Neural progenitor cell (in vitro differentiated cells): ENCODE measurements around the gene SWAP70.

ENCODE experiments used
- EZH2phosphoT487 ChIP-seq: fragments of 200-600 bp; sonication (generic); IDR thresholded peaks from 2 replicates; pipeline ENCODE4 v1.6.1; 2017; ENCODE audit warnings: antibody characterized with exemption
- TF ChIP-seq, protein P1 (sequence below): fragments of 200-600 bp; sonication (generic); IDR thresholded peaks from 2 replicates; pipeline ENCODE4 v1.5.1; 2017; ENCODE audit warnings: antibody characterized with exemption, mild to moderate bottlenecking

DNA sequence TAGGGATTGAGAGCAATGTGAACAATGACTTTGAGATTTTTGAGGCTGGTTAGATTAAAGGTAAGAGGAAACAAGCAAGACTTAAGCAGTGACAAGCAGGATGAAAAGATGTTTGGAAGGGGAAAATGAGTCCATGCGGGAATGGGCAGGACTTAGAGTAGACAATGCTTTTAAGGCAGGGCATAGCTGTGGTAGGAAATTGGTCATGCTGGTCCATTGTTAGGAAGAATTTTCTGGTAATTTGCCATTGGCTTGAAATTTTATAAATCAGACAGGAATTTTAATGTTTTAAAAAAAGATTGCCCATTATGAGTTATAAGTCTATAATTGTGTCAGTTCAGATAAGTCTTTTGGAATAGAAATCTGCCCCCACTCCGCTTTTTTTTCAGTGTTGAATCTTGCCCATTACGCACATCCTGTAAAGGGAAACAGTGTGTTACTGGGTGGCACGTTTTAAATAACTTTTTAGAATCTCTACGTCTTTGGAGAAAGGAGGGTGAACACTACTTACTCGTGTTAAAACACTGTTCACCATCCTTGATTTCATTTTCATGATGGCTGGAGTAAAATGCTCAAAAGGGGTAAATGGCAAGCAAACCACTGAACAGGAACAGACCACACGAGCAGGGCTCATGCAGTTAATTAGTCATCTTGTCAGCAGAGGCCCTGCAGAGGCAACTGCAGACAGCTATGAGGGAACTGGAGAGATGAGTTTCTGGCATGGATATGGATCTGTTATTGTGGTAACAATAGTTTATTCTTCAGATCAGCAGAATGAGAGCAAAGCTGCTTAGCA is 25.0 kb downstream of the SWAP70 start:
- no peak for TF ChIP-seq EZH2phosphoT487
- TF ChIP-seq, protein P1, sequence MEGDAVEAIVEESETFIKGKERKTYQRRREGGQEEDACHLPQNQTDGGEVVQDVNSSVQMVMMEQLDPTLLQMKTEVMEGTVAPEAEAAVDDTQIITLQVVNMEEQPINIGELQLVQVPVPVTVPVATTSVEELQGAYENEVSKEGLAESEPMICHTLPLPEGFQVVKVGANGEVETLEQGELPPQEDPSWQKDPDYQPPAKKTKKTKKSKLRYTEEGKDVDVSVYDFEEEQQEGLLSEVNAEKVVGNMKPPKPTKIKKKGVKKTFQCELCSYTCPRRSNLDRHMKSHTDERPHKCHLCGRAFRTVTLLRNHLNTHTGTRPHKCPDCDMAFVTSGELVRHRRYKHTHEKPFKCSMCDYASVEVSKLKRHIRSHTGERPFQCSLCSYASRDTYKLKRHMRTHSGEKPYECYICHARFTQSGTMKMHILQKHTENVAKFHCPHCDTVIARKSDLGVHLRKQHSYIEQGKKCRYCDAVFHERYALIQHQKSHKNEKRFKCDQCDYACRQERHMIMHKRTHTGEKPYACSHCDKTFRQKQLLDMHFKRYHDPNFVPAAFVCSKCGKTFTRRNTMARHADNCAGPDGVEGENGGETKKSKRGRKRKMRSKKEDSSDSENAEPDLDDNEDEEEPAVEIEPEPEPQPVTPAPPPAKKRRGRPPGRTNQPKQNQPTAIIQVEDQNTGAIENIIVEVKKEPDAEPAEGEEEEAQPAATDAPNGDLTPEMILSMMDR, result no peak
